H1 (cell line): ENCODE results near the gene SH3RF3. TPM values are rescaled to one million over a fixed set of nuclear protein-coding genes. Genes with fewer than 3 reads are reported as not detected.

ENCODE experiments used
- CTCF ChIA-PET: fragments of 300-600 bp; sonication (Branson Sonifier 250); formaldehyde crosslinking; loops from one replicate; lab custom pipeline; 2021; ENCODE audit not compliant: partially characterized antibody; lab: Charles Lee
- POLR2A ChIA-PET: fragments of 300-600 bp; sonication (Branson Sonifier 250); formaldehyde crosslinking; loops from one replicate; lab custom pipeline; 2021; ENCODE audit warnings: inconsistent platforms; ENCODE audit not compliant: partially characterized antibody; lab: Charles Lee
- DNase-seq, 2 experiments: peaks; one replicate each; pipeline versions ENCODE4 v3.0.0 to v3.0.0-alpha.2; 2010 to 2022; ENCODE audit warnings: low spot score in 2 of 2, low read depth in 1 of 2, mixed read lengths in 1 of 2
- FAIRE-seq: peaks from 2 replicates; lab custom pipeline; 2011; peaks lifted over from hg19 to GRCh38; lab: Jason Lieb, UNC
- H2AFZ ChIP-seq: 2 replicates; pipeline ENCODE4 v1.8.1; 2012; ENCODE audit warnings: low read length, inconsistent platforms
- H2AK5ac ChIP-seq: 2 replicates; pipeline ENCODE4 v1.6.1; 2013; ENCODE audit warnings: low read depth, low read length
- H2BK120ac ChIP-seq: replicated peaks from 2 replicates; pipeline ENCODE3; 2013; ENCODE audit warnings: low read depth, low read length, inconsistent platforms
- H2BK12ac ChIP-seq: 2 replicates; pipeline ENCODE4 v1.6.1; 2013; ENCODE audit warnings: low read depth, low read length
- H2BK15ac ChIP-seq: 2 replicates; pipeline ENCODE4 v1.6.1; 2013; ENCODE audit warnings: low read length
- H2BK20ac ChIP-seq: 2 replicates; pipeline ENCODE4 v1.6.1; 2013; ENCODE audit warnings: low read length
- H2BK5ac ChIP-seq: 2 replicates; pipeline ENCODE4 v1.6.1; 2013; ENCODE audit warnings: low read depth, low read length
- H3K14ac ChIP-seq: 2 replicates; pipeline ENCODE4 v1.6.1; 2013; ENCODE audit warnings: inconsistent platforms; ENCODE audit not compliant: insufficient read length
- H3K18ac ChIP-seq: 2 replicates; pipeline ENCODE4 v1.6.1; 2013; ENCODE audit warnings: low read length; ENCODE audit errors: extremely low read depth
- H3K23ac ChIP-seq: 2 replicates; pipeline ENCODE4 v1.6.1; 2013; ENCODE audit warnings: inconsistent platforms; ENCODE audit not compliant: insufficient read length
- H3K23me2 ChIP-seq: 2 replicates; pipeline ENCODE4 v1.6.1; 2013; ENCODE audit warnings: low read depth, low read length
- H3K27ac ChIP-seq: 2 replicates; pipeline ENCODE4 v1.6.1; 2011; ENCODE audit warnings: low read depth, low read length, inconsistent platforms
- H3K27me3 ChIP-seq, 4 experiments: replicated peaks in 1 of 4; 1 replicate in 1 of 4; 2 replicates in 3 of 4; pipeline versions ENCODE4 v1.6.1 to v1.8.1; 2011 to 2013; ENCODE audit warnings: low read length in 3 of 4, mild to moderate bottlenecking in 3 of 4, inconsistent platforms in 2 of 4, mixed read lengths in 2 of 4, moderate library complexity in 1 of 4; ENCODE audit not compliant: control insufficient read depth in 3 of 4, insufficient read depth in 3 of 4; ENCODE audit errors: extremely low read depth in 1 of 4
- H3K36me3 ChIP-seq, 4 experiments: 2 replicates each; pipeline versions ENCODE4 v1.6.1 to v1.8.1; 2011 to 2013; ENCODE audit warnings: mild to moderate bottlenecking in 4 of 4, low read length in 3 of 4, moderate library complexity in 2 of 4, control low read depth in 1 of 4, inconsistent platforms in 1 of 4; ENCODE audit not compliant: insufficient read depth in 4 of 4, control insufficient read depth in 2 of 4
- H3K4ac ChIP-seq: replicated peaks from 2 replicates; pipeline ENCODE3; 2013; ENCODE audit warnings: low read length, low read depth, mixed read lengths, inconsistent platforms; ENCODE audit not compliant: insufficient read length
- H3K4me1 ChIP-seq, 4 experiments: replicated peaks in 1 of 4; 1 replicate in 1 of 4; 2 replicates in 3 of 4; pipeline versions ENCODE4 v1.6.1 to v1.8.1; 2011 to 2013; ENCODE audit warnings: low read length in 3 of 4, inconsistent platforms in 2 of 4, mixed read lengths in 1 of 4; ENCODE audit not compliant: insufficient read depth in 4 of 4, control insufficient read depth in 3 of 4
- H3K4me2 ChIP-seq, 2 experiments: 2 replicates each; pipeline versions ENCODE4 v1.6.1 to v1.8.1; 2011 to 2013; ENCODE audit warnings: low read depth in 2 of 2, low read length in 2 of 2, control low read depth in 1 of 2, inconsistent platforms in 1 of 2, mild to moderate bottlenecking in 1 of 2; ENCODE audit not compliant: insufficient read depth in 1 of 2
- H3K4me3 ChIP-seq, 4 experiments: fragments of 200-600, 300-600 bp in 1 of 4; sonication (generic), shearing (Covaris generic), sonication (Bioruptor Twin) in 1 of 4; 2 replicates each; pipeline versions ENCODE4 v1.5.1 to v1.8.1; 2011 to 2016; ENCODE audit warnings: low read length in 4 of 4, low read depth in 3 of 4, control low read depth in 2 of 4, inconsistent platforms in 2 of 4, mild to moderate bottlenecking in 2 of 4, mixed read lengths in 1 of 4, moderate library complexity in 1 of 4; ENCODE audit not compliant: insufficient read depth in 2 of 4; ENCODE audit errors: extremely low read depth in 1 of 4
- H3K56ac ChIP-seq: replicated peaks from 2 replicates; pipeline ENCODE3; 2013; ENCODE audit warnings: low read depth, mild to moderate bottlenecking, mixed read lengths, low read length, inconsistent platforms; ENCODE audit not compliant: insufficient read length
- H3K79me1 ChIP-seq: 2 replicates; pipeline ENCODE4 v1.6.1; 2013; ENCODE audit warnings: low read depth, low read length, control low read depth
- H3K79me2 ChIP-seq, 2 experiments: 2 replicates each; pipeline versions ENCODE4 v1.6.1 to v1.8.1; 2012 to 2013; ENCODE audit warnings: low read length in 2 of 2, mild to moderate bottlenecking in 2 of 2, inconsistent platforms in 1 of 2; ENCODE audit not compliant: insufficient read depth in 2 of 2, control insufficient read depth in 1 of 2
- H3K9ac ChIP-seq, 4 experiments: replicated peaks in 1 of 4; 1 replicate in 1 of 4; 2 replicates in 3 of 4; pipeline versions ENCODE4 v1.6.1 to v1.8.1; 2011 to 2013; ENCODE audit warnings: low read depth in 3 of 4, low read length in 3 of 4, control low read depth in 2 of 4, mild to moderate bottlenecking in 2 of 4, moderate library complexity in 2 of 4, inconsistent platforms in 1 of 4; ENCODE audit errors: extremely low read depth in 1 of 4
- H3K9me3 ChIP-seq, 2 experiments: 2 replicates each; pipeline versions ENCODE4 v1.6.1 to v1.8.1; 2012 to 2013; ENCODE audit warnings: mild to moderate bottlenecking in 2 of 2, moderate library complexity in 2 of 2, control low read depth in 1 of 2, inconsistent platforms in 1 of 2, low read depth in 1 of 2, low read length in 1 of 2, mixed read lengths in 1 of 2; ENCODE audit not compliant: insufficient read depth in 2 of 2
- H4K20me1 ChIP-seq, 2 experiments: replicated peaks in 1 of 2; 2 replicates each; pipeline versions ENCODE3 to v1.8.1; 2011 to 2013; ENCODE audit warnings: inconsistent platforms in 2 of 2, low read length in 2 of 2, mild to moderate bottlenecking in 1 of 2; ENCODE audit not compliant: insufficient read depth in 2 of 2, control insufficient read depth in 1 of 2
- H4K5ac ChIP-seq: 2 replicates; pipeline ENCODE4 v1.6.1; 2013; ENCODE audit warnings: low read length, low read depth, mixed read lengths, inconsistent platforms; ENCODE audit not compliant: insufficient read length
- H4K8ac ChIP-seq: 2 replicates; pipeline ENCODE4 v1.8.0; 2013; ENCODE audit warnings: mild to moderate bottlenecking, moderate library complexity, low read length, inconsistent platforms; ENCODE audit not compliant: insufficient read depth; ENCODE audit errors: extremely low read depth
- H4K91ac ChIP-seq: replicated peaks from 2 replicates; pipeline ENCODE3; 2013; ENCODE audit warnings: low read length, mixed read lengths, inconsistent platforms; ENCODE audit not compliant: insufficient read length
- RBBP5 ChIP-seq: IDR thresholded peaks from 2 replicates; pipeline ENCODE4 v1.7.1; 2012; ENCODE audit warnings: low read depth, mild to moderate bottlenecking, inconsistent platforms, low read length, moderate library complexity, borderline replicate concordance
- WGBS, 2 experiments: shearing (Covaris generic) in 1 of 2; methylation state at CpG; one replicate each; pipeline versions ENCODE4 v1.1.6 to v1.1.7; 2013 to 2015; ENCODE audit warnings: low lambda C conversion rate in 2 of 2, mixed read lengths in 2 of 2, inconsistent platforms in 1 of 2, low coverage in 1 of 2, missing lambda C conversion rate in 1 of 2; ENCODE audit not compliant: insufficient replicate concordance in 2 of 2, insufficient coverage in 1 of 2, insufficient read length in 1 of 2; ENCODE audit errors: extremely low coverage in 1 of 2, missing lambda C conversion rate in 1 of 2; 5-methylcytosine and 5-hydroxymethylcytosine counted together
- polyA plus RNA-seq, 7 experiments: library from polyadenylated mRNA; depleted of rRNA in 3 of 7; stranded (reverse) in 5 of 7; unstranded in 2 of 7; fragments of >200 nt in 5 of 7; fragments of 200-250 nt in 2 of 7; gene quantifications; 1 replicate in 5 of 7; 2 replicates in 1 of 7; 4 replicates in 1 of 7; pipeline versions ENCODE4 v1.2.1 to v1.2.3, GENCODE V29; 2011 to 2013; ENCODE audit warnings: missing spikeins in 2 of 7, mixed read lengths in 2 of 7
- total RNA-seq: library from RNA; stranded (reverse); fragmentation: NEBNext Ultra II Directional; extraction: Animal tissue kit (Norgen Biotek cat#: 25700); gene quantifications from 2 replicates; pipeline ENCODE4 v1.2.1, GENCODE V29; 2021

The SH3RF3 gene
- total and polyA plus RNA-seq, 2 of the 8 experiments (the other 6 are each of a cell fraction or from before 2014, with no cell fraction given): 0.11 to 0.65 TPM

GRCh38 chr2:109322111-109322510 is 193.1 kb downstream of the SH3RF3 start:
- Histone ChIP-seq H2AK5ac (no peak overlapping the region), H3K4ac (no peak overlapping the region), H2BK120ac (no peak overlapping the region), H3K36me3 (no peaks in the 10 kb centered on the region), H3K9ac (no peak overlapping the region), H4K20me1 (no peaks in the 10 kb centered on the region), H3K56ac (no peak overlapping the region), H4K8ac (no peak overlapping the region), H2BK15ac (no peak overlapping the region), H2BK20ac (no peak overlapping the region), H2AFZ (no peak overlapping the region), H2BK12ac (no peak overlapping the region), H3K9me3 (no peaks in the 10 kb centered on the region), H3K27me3 (no peaks in the 10 kb centered on the region), H3K23me2 (no peaks in the 10 kb centered on the region), H3K4me3 (no peak overlapping the region), H3K79me1 (no peaks in the 10 kb centered on the region), H3K14ac (no peak overlapping the region), H4K5ac (no peak overlapping the region), H3K4me2 (no peak overlapping the region), H3K27ac (no peak overlapping the region), H2BK5ac (no peak overlapping the region), H3K18ac (no peak overlapping the region), H4K91ac (no peak overlapping the region), H3K4me1 (peaks cover 0 to 8% (median 0%) of the 10 kb centered on the region in 4 experiments; a peak in 1 of 7 replicates), H3K23ac (no peak overlapping the region), H3K79me2 (no peaks in the 10 kb centered on the region)
- no peak for FAIRE-seq
- WGBS, 2 experiments: 83% methylated on average over 3 of the region's 6 CpGs; no CpG with 5 or more reads in 1 of the 2 experiments
- ChIA-PET POLR2A (no interaction called here), CTCF (interaction anchor here (0.8 to 1.5 kb wide), 3 partner anchors 11 to 33 kb away, joined by 3 to 12 read pairs (median 5); no protein-coding TSS in a partner anchor)
- TF ChIP-seq RBBP5: no peak
- DNase-seq: no peak
